PC-9 (cell line): ENCODE measurements around the gene TBX3.

Experiments used
- CTCF ChIP-seq: fragments of 200-600 bp; sonication (generic); conservative IDR thresholded peaks from 2 replicates; pipeline ENCODE4 v1.6.1; 2017; ENCODE audit warnings: mixed run types, antibody characterized with exemption, mild to moderate bottlenecking, moderate library complexity
- EZH2 ChIP-seq: fragments of 200-600 bp; sonication (generic); IDR thresholded peaks from 2 replicates; pipeline ENCODE4 v1.8.0; 2017; ENCODE audit warnings: antibody characterized with exemption, low read depth

GRCh38 chr12:114668151-114668885, 15.7 kb downstream of the TBX3 start:
- TF ChIP-seq CTCF (peak; percentile 58), EZH2 (no peak)
